Stimulated activated CD4-positive, alpha-beta T cell treated with anti-CD3 and anti-CD28 coated beads, Interleukin-2, amount 100 ng/mL, for 24 hours (primary cell): ENCODE data around the gene SKAP1.
"Not testable (repeated sequence)": the region's sequence is repeated elsewhere in the genome, so short reads cannot be mapped to it uniquely, and the experiment has no call there.

Source experiments
- DNase-seq, 2 donors: peaks; one replicate each; pipeline ENCODE4 v3.0.0-alpha.2; 2020

The SKAP1 gene

GRCh38 chr17:48240562-48241130 lies 189.4 kb downstream of the SKAP1 start:
- DNase-seq, result no peak

GRCh38 chr17:48240122-48240521 lies 189.9 kb downstream of the SKAP1 start:
- no peak for DNase-seq

- no peak for DNase-seq
Measured at GRCh38 chr17:48239603-48239995, 190.4 kb downstream of the SKAP1 start.

- no peak for DNase-seq
Measured at GRCh38 chr17:48238933-48239602, 190.9 kb downstream of the SKAP1 start.

GRCh38 chr17:48237456-48237855 lies 192.6 kb downstream of the SKAP1 start:
- DNase-seq, result no peak

- DNase-seq, result no peak
Measured at GRCh38 chr17:48236681-48237134, 193.3 kb downstream of the SKAP1 start.

GRCh38 chr17:48234922-48235321 lies 195.1 kb downstream of the SKAP1 start:
- DNase-seq, result no peak

GRCh38 chr17:48231995-48232959 lies 197.7 kb downstream of the SKAP1 start:
- no peak for DNase-seq

GRCh38 chr17:48229936-48230335 lies 200.1 kb downstream of the SKAP1 start:
- DNase-seq, result no peak

- no peak for DNase-seq
Measured at GRCh38 chr17:48228720-48229119, 201.3 kb downstream of the SKAP1 start.

GRCh38 chr17:48225725-48226567 lies 204.1 kb downstream of the SKAP1 start:
- DNase-seq, result no peak

GRCh38 chr17:48223945-48224344 lies 206.1 kb downstream of the SKAP1 start:
- DNase-seq, result no peak

- DNase-seq, result no peak
Measured at GRCh38 chr17:48219617-48220016, 210.4 kb downstream of the SKAP1 start.

GRCh38 chr17:48215583-48216139 lies 214.4 kb downstream of the SKAP1 start:
- no peak for DNase-seq

- DNase-seq, result no peak
Measured at GRCh38 chr17:48213797-48214196, 216.2 kb downstream of the SKAP1 start.

GRCh38 chr17:48211787-48212186 lies 218.2 kb downstream of the SKAP1 start:
- DNase-seq, result no peak

- no peak for DNase-seq
Measured at GRCh38 chr17:48211011-48211410, 219.0 kb downstream of the SKAP1 start.

GRCh38 chr17:48209973-48210372 lies 220.0 kb downstream of the SKAP1 start:
- DNase-seq, result no peak

GRCh38 chr17:48207776-48208544 lies 222.1 kb downstream of the SKAP1 start:
- DNase-seq, result no peak

GRCh38 chr17:48207036-48207435 lies 223.0 kb downstream of the SKAP1 start:
- DNase-seq, result not testable (repeated sequence)

- no peak for DNase-seq
Measured at GRCh38 chr17:48202959-48203358, 227.1 kb downstream of the SKAP1 start.
